GM12891 (cell line): ENCODE results near the gene DAAM1.

ENCODE experiments used
- PAX5 ChIP-seq: IDR thresholded peaks from 2 replicates; pipeline ENCODE4 v1.6.1; 2011; ENCODE audit warnings: low read length, moderate library complexity, mild to moderate bottlenecking; ENCODE audit not compliant: insufficient read depth, severe bottlenecking
- POLR2A ChIP-seq: IDR thresholded peaks from 2 replicates; pipeline ENCODE4 v1.6.1; 2011; ENCODE audit warnings: low read depth, low read length, control low read depth

GRCh38 chr14:59356312-59356711 is 167.8 kb downstream of the DAAM1 start:
- TF ChIP-seq POLR2A (no peak), PAX5 (no peak)
